HCT116 (cell line): ENCODE data around the gene GEMIN5. TPM values are rescaled to one million over a fixed set of nuclear protein-coding genes. Genes with fewer than 3 reads are reported as not detected.

Experiments used
- ATAC-seq: fragments of 200-7000 bp; cut with Tn5 transposase; 2 replicates; pipeline ENCODE4 v1.9.1; 2020; ENCODE audit warnings: mild to moderate bottlenecking, moderate library complexity
- BruUV-seq: library from RNA; stranded (reverse); fragments of 400-500 nt; replicated peaks from 2 replicates; lab custom pipeline; 2021; lab: Mats Ljungman, UMichigan
- CTCF ChIA-PET: fragments of 300-600 bp; sonication (Branson Sonifier 250); formaldehyde crosslinking; loops from one replicate; lab custom pipeline; 2021; ENCODE audit warnings: antibody characterized with exemption; lab: Charles Lee
- POLR2A ChIA-PET: fragments of 300-600, 350-600 bp; sonication (Branson Sonifier 250); formaldehyde crosslinking; loops from one replicate; lab custom pipeline; 2021; ENCODE audit warnings: antibody characterized with exemption; lab: Charles Lee
- RAD21 ChIA-PET, 2 experiments: fragments of 300-600 bp; sonication (Branson Sonifier 250); formaldehyde crosslinking; loops; one replicate each; lab custom pipeline; 2023; ENCODE audit warnings: low total read pairs in 2 of 2; ENCODE audit not compliant: uncharacterized antibody in 2 of 2, unreplicated experiment in 2 of 2, low non-redundant PET in 1 of 2; lab: Charles Lee
- DNase-seq: peaks from one replicate; pipeline ENCODE4 v3.0.0-alpha.2; 2010; ENCODE audit warnings: low read depth, low spot score
- H2AFZ ChIP-seq: fragments of 200-600 bp; shearing (Covaris generic), sonication (generic); 2 replicates; pipeline ENCODE4 v1.6.1; 2017; ENCODE audit warnings: low read depth, mixed run types, mixed read lengths, antibody characterized with exemption, low read length; ENCODE audit not compliant: poor library complexity, severe bottlenecking
- H3K27ac ChIP-seq: 2 replicates; pipeline ENCODE4 v1.5.1; 2012; ENCODE audit warnings: low read depth, low read length
- H3K27me3 ChIP-seq: fragments of 200-600 bp; sonication (generic); 2 replicates; pipeline ENCODE4 v1.6.1; 2016; ENCODE audit warnings: mixed run types, low read length, mixed read lengths; ENCODE audit not compliant: insufficient read depth
- H3K36me3 ChIP-seq, 2 experiments: fragments of 200-500 bp in 1 of 2; fragments of 200-600 bp in 1 of 2; sonication (Bioruptor generic) in 1 of 2; sonication (generic) in 1 of 2; 2 replicates each; pipeline versions ENCODE4 v1.5.1 to v1.6.1; 2014 to 2016; ENCODE audit warnings: low read length in 2 of 2, inconsistent platforms in 1 of 2, mixed read lengths in 1 of 2, mixed run types in 1 of 2; ENCODE audit not compliant: insufficient read depth in 2 of 2, control insufficient read depth in 1 of 2
- H3K4me1 ChIP-seq, 2 experiments: fragments of 200-600 bp in 1 of 2; sonication (generic) in 1 of 2; 2 replicates each; pipeline versions ENCODE4 v1.5.1 to v1.6.1; 2012 to 2017; ENCODE audit warnings: low read length in 2 of 2, inconsistent platforms in 1 of 2, mild to moderate bottlenecking in 1 of 2, mixed read lengths in 1 of 2, mixed run types in 1 of 2, moderate library complexity in 1 of 2; ENCODE audit not compliant: insufficient read depth in 2 of 2, control insufficient read depth in 1 of 2
- H3K4me2 ChIP-seq: fragments of 200-600 bp; sonication (generic); 2 replicates; pipeline ENCODE4 v1.6.1; 2017; ENCODE audit warnings: mixed run types, low read length, mixed read lengths
- H3K4me3 ChIP-seq, 2 experiments: fragments of 200-600 bp in 1 of 2; sonication (generic) in 1 of 2; replicated peaks in 1 of 2; 2 replicates each; pipeline ENCODE4 v1.5.1; 2011 to 2016; ENCODE audit warnings: low read length in 2 of 2, control low read depth in 1 of 2, low read depth in 1 of 2, mild to moderate bottlenecking in 1 of 2, mixed read lengths in 1 of 2, mixed run types in 1 of 2
- H3K79me2 ChIP-seq: fragments of 200-600 bp; sonication (generic); 2 replicates; pipeline ENCODE4 v1.6.1; 2017; ENCODE audit warnings: mild to moderate bottlenecking, mixed run types, low read length, moderate library complexity, mixed read lengths; ENCODE audit not compliant: insufficient read depth
- H3K9ac ChIP-seq: fragments of 200-600 bp; sonication (generic); 2 replicates; pipeline ENCODE4 v1.6.1; 2016; ENCODE audit warnings: low read length, mixed read lengths
- H3K9me2 ChIP-seq: fragments of 200-600 bp; sonication (generic), shearing (Covaris generic); 2 replicates; pipeline ENCODE4 v1.6.1; 2017; ENCODE audit warnings: mixed run types, mild to moderate bottlenecking, moderate library complexity; ENCODE audit not compliant: insufficient read depth
- H3K9me3 ChIP-seq, 2 experiments: fragments of 200-500 bp in 1 of 2; fragments of 200-600 bp in 1 of 2; sonication (Bioruptor generic) in 1 of 2; sonication (generic) in 1 of 2; 2 replicates each; pipeline ENCODE4 v1.6.1; 2014 to 2017; ENCODE audit warnings: low read length in 2 of 2, mixed read lengths in 2 of 2, inconsistent platforms in 1 of 2, low read depth in 1 of 2, mild to moderate bottlenecking in 1 of 2, mixed run types in 1 of 2, moderate library complexity in 1 of 2; ENCODE audit not compliant: control insufficient read depth in 1 of 2, insufficient read depth in 1 of 2
- H4K20me1 ChIP-seq: fragments of 200-600 bp; sonication (generic), shearing (Covaris generic); 2 replicates; pipeline ENCODE4 v1.6.1; 2017; ENCODE audit warnings: mixed run types, mild to moderate bottlenecking, moderate library complexity; ENCODE audit not compliant: insufficient read depth
- EGR1 ChIP-seq: IDR thresholded peaks from 2 replicates; pipeline ENCODE4 v1.6.1; 2012; ENCODE audit warnings: low read depth
- EZH2 ChIP-seq: fragments of 200-600 bp; sonication (generic); IDR thresholded peaks from 2 replicates; pipeline ENCODE4 v1.6.1; 2017; ENCODE audit warnings: antibody characterized with exemption, mixed run types
- EZH2phosphoT487 ChIP-seq: fragments of 200-600 bp; IDR thresholded peaks from 2 replicates; pipeline ENCODE4 v1.6.1; 2018; ENCODE audit warnings: antibody characterized with exemption, borderline replicate concordance
- FOSL1 ChIP-seq: IDR thresholded peaks from 2 replicates; pipeline ENCODE4 v1.6.1; 2012; ENCODE audit warnings: low read depth
- POLR2A ChIP-seq: IDR thresholded peaks from 2 replicates; pipeline ENCODE4 v1.7.0; 2011; ENCODE audit warnings: borderline replicate concordance; ENCODE audit not compliant: insufficient read depth, insufficient read length; ENCODE audit errors: extremely low read depth
- POLR2AphosphoS5 ChIP-seq: IDR thresholded peaks from 2 replicates; pipeline ENCODE4 v1.6.1; 2011; ENCODE audit warnings: mild to moderate bottlenecking, low read depth, low read length, moderate library complexity
- RAD21 ChIP-seq: IDR thresholded peaks from 2 replicates; pipeline ENCODE4 v1.6.1; 2012; ENCODE audit warnings: low read depth, mild to moderate bottlenecking
- SIN3A ChIP-seq: IDR thresholded peaks from 2 replicates; pipeline ENCODE4 v1.6.1; 2012; ENCODE audit warnings: low read depth
- SP1 ChIP-seq: IDR thresholded peaks from 2 replicates; pipeline ENCODE4 v1.6.1; 2012; ENCODE audit warnings: low read depth
- SRF ChIP-seq: IDR thresholded peaks from 2 replicates; pipeline ENCODE4 v1.6.1; 2012; ENCODE audit warnings: low read depth
- TCF7L2 ChIP-seq: IDR thresholded peaks from 2 replicates; pipeline ENCODE4 v1.7.0; 2011; ENCODE audit warnings: borderline replicate concordance, inconsistent platforms; ENCODE audit not compliant: insufficient read depth, insufficient read length; ENCODE audit errors: extremely low read depth
- YY1 ChIP-seq: IDR thresholded peaks from 2 replicates; pipeline ENCODE4 v1.6.1; 2011; ENCODE audit warnings: low read length, low read depth, moderate library complexity, mild to moderate bottlenecking; ENCODE audit not compliant: insufficient replicate concordance; ENCODE audit errors: extremely low read depth
- intact Hi-C: fragments of 100-400 bp; cut with micrococcal nuclease; formaldehyde crosslinking; loops from 2 replicates; pipeline ENCODE4 v1.10.0; 2022
- total RNA-seq: library from RNA; stranded (reverse); gene quantifications from one replicate; pipeline ENCODE4 v1.2.1, GENCODE V29; 2021; ENCODE audit not compliant: unreplicated experiment
- TF ChIP-seq, protein P1 (sequence below), 3 experiments: fragments of 200-600 bp in 1 of 3; sonication (generic) in 1 of 3; IDR thresholded peaks in 2 of 3; conservative IDR thresholded peaks in 1 of 3; 2 replicates each; pipeline ENCODE4 v1.5.1; 2012 to 2017; ENCODE audit warnings: low read depth in 2 of 3, low read length in 2 of 3, antibody characterized with exemption in 1 of 3, borderline replicate concordance in 1 of 3, control low read depth in 1 of 3, mild to moderate bottlenecking in 1 of 3, mixed read lengths in 1 of 3, mixed run types in 1 of 3, moderate library complexity in 1 of 3; ENCODE audit not compliant: insufficient read depth in 1 of 3
- TF ChIP-seq, protein P2 (sequence below): IDR thresholded peaks from 2 replicates; pipeline ENCODE4 v1.6.1; 2012
- TF ChIP-seq, protein P3 (sequence below): IDR thresholded peaks from 2 replicates; pipeline ENCODE4 v1.6.1; 2012; ENCODE audit warnings: low read depth

GEMIN5 gene
- total RNA-seq, 1 experiment from 2014 or later: 35.9 TPM

DNA sequence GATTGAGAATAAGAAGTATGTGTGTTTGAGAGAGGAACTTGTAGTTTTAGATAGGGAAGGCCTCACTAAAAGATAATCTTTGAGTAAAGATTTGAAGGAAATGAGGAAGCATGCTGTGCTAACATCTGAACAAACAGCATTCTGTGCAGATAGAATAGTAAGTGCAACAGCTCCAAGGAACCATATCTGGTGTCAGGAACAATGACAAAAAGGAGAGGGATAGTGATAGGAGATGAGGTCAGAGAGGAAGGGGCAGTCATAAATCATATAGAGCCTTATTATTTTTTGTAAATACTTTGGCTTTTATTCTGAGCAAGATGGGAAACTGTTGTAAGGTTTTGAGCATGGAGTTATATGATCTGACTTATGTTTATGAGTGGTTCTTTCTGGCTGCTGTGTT is 6.7 kb upstream of the GEMIN5 start:
- BruUV-seq: no TSS peak
- Histone ChIP-seq H2AFZ (no peak overlapping the region), H3K27me3 (no peaks in the 10 kb centered on the region), H3K9me3 (no peaks in the 10 kb centered on the region), H3K4me3 (no peak overlapping the region), H3K36me3 (no peaks in the 10 kb centered on the region; a peak in 1 of 4 replicates), H3K9me2 (no peaks in the 10 kb centered on the region), H3K79me2 (peaks cover 83% of the 10 kb centered on the region), H3K27ac (no peak overlapping the region), H4K20me1 (no peaks in the 10 kb centered on the region), H3K4me2 (no peak overlapping the region), H3K9ac (no peak overlapping the region), H3K4me1 (peaks cover 8 to 9% of the 10 kb centered on the region in 2 experiments)
- intact Hi-C loops: loop anchor here (1.0 to 2.0 kb wide), 2 partner anchors 60 to 84 kb away; no protein-coding TSS in a partner anchor
- ATAC-seq: no peak
- ChIA-PET CTCF (interaction anchor here (1.8 to 2.0 kb wide), 2 partner anchors 60 to 83 kb away, joined by 8 read pairs; no protein-coding TSS in a partner anchor), POLR2A (no interaction called here), RAD21 (no interaction called here)
- TF ChIP-seq SP1 (no peak), TCF7L2 (no peak), YY1 (no peak), EGR1 (no peak), EZH2phosphoT487 (no peak), FOSL1 (no peak), EZH2 (no peak)
- no peak for DNase-seq

DNA sequence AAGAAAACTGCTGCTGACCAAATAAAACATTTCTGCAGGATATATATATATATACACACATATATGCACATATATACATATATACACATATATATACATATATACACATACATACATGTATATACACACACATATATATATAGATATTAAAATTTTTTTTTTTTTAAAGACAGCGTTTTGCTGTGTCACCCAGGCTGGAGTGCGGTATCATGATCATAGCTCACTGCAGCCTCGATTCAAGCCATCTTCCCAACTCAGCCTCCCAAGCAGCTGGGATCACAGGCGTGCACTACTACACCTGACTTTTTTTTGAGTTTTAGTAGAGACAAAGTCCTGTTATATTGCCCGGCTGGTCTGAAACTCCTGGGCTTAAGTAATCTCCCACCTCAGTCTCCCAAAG is 5.5 kb upstream of the GEMIN5 start:
- H3K4me1 ChIP-seq: peaks cover 8 to 9% of the 10 kb centered on the region in 2 experiments
- ChIA-PET RAD21 (no interaction called here), CTCF (no interaction called here), POLR2A (no interaction called here)
- H3K9me3 ChIP-seq: no peaks in the 10 kb centered on the region
- H3K79me2 ChIP-seq: peaks cover 72% of the 10 kb centered on the region
- DNase-seq (no peak), ATAC-seq (no peak)
- H3K9me2 ChIP-seq: no peaks in the 10 kb centered on the region
- H3K4me3 ChIP-seq: no peak overlapping the region
- H3K27ac ChIP-seq: no peak overlapping the region
- H2AFZ ChIP-seq: no peak overlapping the region
- H4K20me1 ChIP-seq: no peaks in the 10 kb centered on the region
- no TSS peak for BruUV-seq
- intact Hi-C loops: no loop called here
- no peaks in the 10 kb centered on the region; a peak in 1 of 4 replicates for H3K36me3 ChIP-seq
- no peak overlapping the region for H3K4me2 ChIP-seq
- H3K27me3 ChIP-seq: no peaks in the 10 kb centered on the region
- no peak overlapping the region for H3K9ac ChIP-seq
- TF ChIP-seq, protein P1, sequence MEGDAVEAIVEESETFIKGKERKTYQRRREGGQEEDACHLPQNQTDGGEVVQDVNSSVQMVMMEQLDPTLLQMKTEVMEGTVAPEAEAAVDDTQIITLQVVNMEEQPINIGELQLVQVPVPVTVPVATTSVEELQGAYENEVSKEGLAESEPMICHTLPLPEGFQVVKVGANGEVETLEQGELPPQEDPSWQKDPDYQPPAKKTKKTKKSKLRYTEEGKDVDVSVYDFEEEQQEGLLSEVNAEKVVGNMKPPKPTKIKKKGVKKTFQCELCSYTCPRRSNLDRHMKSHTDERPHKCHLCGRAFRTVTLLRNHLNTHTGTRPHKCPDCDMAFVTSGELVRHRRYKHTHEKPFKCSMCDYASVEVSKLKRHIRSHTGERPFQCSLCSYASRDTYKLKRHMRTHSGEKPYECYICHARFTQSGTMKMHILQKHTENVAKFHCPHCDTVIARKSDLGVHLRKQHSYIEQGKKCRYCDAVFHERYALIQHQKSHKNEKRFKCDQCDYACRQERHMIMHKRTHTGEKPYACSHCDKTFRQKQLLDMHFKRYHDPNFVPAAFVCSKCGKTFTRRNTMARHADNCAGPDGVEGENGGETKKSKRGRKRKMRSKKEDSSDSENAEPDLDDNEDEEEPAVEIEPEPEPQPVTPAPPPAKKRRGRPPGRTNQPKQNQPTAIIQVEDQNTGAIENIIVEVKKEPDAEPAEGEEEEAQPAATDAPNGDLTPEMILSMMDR (IDR thresholded peaks at IDR 0.05 in 2 of 3, conservative IDR thresholded peaks at IDR 0.05 in 1 of 3; ENCODE audit: borderline replicate concordance in 1 of 3, insufficient read depth in 1 of 3, low read depth in 2 of 3, low read length in 2 of 3): no peak
- TF ChIP-seq POLR2A (no peak), FOSL1 (no peak), TCF7L2 (no peak), POLR2AphosphoS5 (no peak), EZH2phosphoT487 (no peak), RAD21 (no peak), SIN3A (no peak), SRF (no peak)
- TF ChIP-seq, protein P2, sequence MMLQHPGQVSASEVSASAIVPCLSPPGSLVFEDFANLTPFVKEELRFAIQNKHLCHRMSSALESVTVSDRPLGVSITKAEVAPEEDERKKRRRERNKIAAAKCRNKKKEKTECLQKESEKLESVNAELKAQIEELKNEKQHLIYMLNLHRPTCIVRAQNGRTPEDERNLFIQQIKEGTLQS: no peak
- TF ChIP-seq, protein P3, sequence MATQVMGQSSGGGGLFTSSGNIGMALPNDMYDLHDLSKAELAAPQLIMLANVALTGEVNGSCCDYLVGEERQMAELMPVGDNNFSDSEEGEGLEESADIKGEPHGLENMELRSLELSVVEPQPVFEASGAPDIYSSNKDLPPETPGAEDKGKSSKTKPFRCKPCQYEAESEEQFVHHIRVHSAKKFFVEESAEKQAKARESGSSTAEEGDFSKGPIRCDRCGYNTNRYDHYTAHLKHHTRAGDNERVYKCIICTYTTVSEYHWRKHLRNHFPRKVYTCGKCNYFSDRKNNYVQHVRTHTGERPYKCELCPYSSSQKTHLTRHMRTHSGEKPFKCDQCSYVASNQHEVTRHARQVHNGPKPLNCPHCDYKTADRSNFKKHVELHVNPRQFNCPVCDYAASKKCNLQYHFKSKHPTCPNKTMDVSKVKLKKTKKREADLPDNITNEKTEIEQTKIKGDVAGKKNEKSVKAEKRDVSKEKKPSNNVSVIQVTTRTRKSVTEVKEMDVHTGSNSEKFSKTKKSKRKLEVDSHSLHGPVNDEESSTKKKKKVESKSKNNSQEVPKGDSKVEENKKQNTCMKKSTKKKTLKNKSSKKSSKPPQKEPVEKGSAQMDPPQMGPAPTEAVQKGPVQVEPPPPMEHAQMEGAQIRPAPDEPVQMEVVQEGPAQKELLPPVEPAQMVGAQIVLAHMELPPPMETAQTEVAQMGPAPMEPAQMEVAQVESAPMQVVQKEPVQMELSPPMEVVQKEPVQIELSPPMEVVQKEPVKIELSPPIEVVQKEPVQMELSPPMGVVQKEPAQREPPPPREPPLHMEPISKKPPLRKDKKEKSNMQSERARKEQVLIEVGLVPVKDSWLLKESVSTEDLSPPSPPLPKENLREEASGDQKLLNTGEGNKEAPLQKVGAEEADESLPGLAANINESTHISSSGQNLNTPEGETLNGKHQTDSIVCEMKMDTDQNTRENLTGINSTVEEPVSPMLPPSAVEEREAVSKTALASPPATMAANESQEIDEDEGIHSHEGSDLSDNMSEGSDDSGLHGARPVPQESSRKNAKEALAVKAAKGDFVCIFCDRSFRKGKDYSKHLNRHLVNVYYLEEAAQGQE: no peak
